ENCODE measurements around the gene HMGN1. TPM values are rescaled to one million over a fixed set of nuclear protein-coding genes. Genes with fewer than 3 reads are reported as not detected.
A peak's percentile ranks its signal among the peaks of the same experiment; 100 is the strongest.

Gene HMGN1
- polyA plus RNA-seq, 1 donor (not counting 4 experiments of a cell fraction or from before 2014, with no cell fraction given): 245 TPM

DNA sequence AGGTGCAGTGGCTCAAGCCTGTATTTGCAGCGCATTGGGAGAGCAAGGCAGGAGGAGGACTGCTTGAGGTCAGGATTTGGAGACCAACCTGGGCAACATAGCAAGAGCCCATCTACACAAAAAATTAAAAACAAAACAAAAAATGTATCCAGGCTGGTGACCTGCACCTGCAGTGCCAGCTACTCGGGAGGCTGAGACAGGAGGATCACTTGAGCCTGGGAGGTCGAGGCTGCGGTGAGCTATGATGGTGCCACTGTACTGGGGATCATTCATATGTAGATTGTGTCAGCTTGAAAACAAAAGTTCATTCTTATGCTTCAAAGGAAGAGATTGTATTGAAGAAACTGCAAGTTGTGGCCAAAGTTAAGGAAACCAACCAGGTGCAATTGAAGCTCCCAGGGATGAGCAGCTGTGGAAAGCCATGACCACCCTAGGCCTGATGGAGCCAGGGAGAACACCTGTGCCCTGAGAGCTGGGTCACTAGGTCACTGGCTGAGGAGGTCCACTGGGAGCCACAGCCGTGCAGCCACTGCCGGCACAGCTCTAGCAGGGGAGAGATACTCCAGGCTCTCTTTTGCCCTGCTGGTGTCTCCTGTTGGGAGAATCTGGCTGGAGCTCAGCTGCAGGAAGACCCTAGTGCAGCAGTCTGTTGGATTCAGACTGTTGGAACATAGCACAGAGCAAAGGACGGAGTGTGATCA, 22.1 kb downstream of the HMGN1 start:
- Histone ChIP-seq H3K4me2 (ENCODE audit: control insufficient read depth, extremely low read depth, insufficient read depth, low read depth, low read length) (no peak overlapping the region), H3K9me1 (ENCODE audit: control insufficient read depth, extremely low read depth, insufficient read depth, low read length) (no peaks in the 10 kb centered on the region), H3K4me1 (ENCODE audit: control insufficient read depth, extremely low read depth, insufficient read depth, low read length) (peaks cover under 1% of the 10 kb centered on the region), H3K9me3 (ENCODE audit: control insufficient read depth, low read depth, low read length) (no peaks in the 10 kb centered on the region), H3K9ac (ENCODE audit: control insufficient read depth, extremely low read depth, insufficient read depth, low read length) (no peak overlapping the region), H3K27me3 (ENCODE audit: control insufficient read depth, extremely low read depth, insufficient read depth, low read length) (no peaks in the 10 kb centered on the region), H3K79me2 (ENCODE audit: control insufficient read depth, insufficient read depth, low read length) (no peaks in the 10 kb centered on the region), H4K20me1 (ENCODE audit: control insufficient read depth, extremely low read depth, insufficient read depth, low read length) (no peaks in the 10 kb centered on the region), H3K4me3 (ENCODE audit: control insufficient read depth in 2 of 3, extremely low read depth in 1 of 3, insufficient read depth in 2 of 3, low read depth in 1 of 3, low read length in 3 of 3) (no peak overlapping the region), H3K27ac (ENCODE audit: control insufficient read depth, insufficient read depth, low read length) (no peak overlapping the region), H2AFZ (ENCODE audit: control insufficient read depth, low read length) (no peak overlapping the region), H3K36me3 (ENCODE audit: control insufficient read depth in 2 of 2, extremely low read depth in 1 of 2, insufficient read depth in 2 of 2, low read length in 2 of 2) (no peaks in the 10 kb centered on the region)
- TF ChIP-seq EZH2 (IDR thresholded peaks at IDR 0.05; ENCODE audit: low read length): no peak
- FAIRE-seq (no peak), DNase-seq (ENCODE audit: low read depth, low spot score) (no peak)
- dilution Hi-C loops (cut with MboI; ENCODE audit: extremely low pct_ligation_motif_present, low sequenced_read_pairs): no loop called here

DNA sequence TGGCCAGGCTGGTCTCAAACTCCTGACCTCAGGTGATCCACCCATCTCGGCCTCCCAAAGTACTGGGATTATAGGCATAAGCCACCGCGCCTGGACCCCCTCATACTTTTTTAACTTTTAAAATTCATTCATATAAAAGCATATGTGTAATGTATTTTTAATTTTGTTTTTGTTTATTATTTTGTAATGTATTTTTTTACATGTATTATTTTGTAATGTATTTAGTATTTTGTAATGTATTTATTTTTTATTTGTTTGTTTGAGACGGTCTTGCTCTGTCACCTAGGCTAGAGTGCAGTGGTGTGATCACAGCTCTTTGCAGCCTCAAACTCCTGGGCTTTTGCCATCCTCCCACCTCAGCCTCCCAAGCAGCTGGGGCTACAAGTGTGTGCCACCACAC, 23.4 kb downstream of the HMGN1 start:
- no peak overlapping the region for H3K9ac ChIP-seq (ENCODE audit: control insufficient read depth, extremely low read depth, insufficient read depth, low read length)
- no peaks in the 10 kb centered on the region for H3K79me2 ChIP-seq (ENCODE audit: control insufficient read depth, insufficient read depth, low read length)
- dilution Hi-C loops (cut with MboI; ENCODE audit: extremely low pct_ligation_motif_present, low sequenced_read_pairs): no loop called here
- H3K9me3 ChIP-seq (ENCODE audit: control insufficient read depth, low read depth, low read length): no peaks in the 10 kb centered on the region
- TF ChIP-seq, protein P1, sequence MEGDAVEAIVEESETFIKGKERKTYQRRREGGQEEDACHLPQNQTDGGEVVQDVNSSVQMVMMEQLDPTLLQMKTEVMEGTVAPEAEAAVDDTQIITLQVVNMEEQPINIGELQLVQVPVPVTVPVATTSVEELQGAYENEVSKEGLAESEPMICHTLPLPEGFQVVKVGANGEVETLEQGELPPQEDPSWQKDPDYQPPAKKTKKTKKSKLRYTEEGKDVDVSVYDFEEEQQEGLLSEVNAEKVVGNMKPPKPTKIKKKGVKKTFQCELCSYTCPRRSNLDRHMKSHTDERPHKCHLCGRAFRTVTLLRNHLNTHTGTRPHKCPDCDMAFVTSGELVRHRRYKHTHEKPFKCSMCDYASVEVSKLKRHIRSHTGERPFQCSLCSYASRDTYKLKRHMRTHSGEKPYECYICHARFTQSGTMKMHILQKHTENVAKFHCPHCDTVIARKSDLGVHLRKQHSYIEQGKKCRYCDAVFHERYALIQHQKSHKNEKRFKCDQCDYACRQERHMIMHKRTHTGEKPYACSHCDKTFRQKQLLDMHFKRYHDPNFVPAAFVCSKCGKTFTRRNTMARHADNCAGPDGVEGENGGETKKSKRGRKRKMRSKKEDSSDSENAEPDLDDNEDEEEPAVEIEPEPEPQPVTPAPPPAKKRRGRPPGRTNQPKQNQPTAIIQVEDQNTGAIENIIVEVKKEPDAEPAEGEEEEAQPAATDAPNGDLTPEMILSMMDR (optimal IDR thresholded peaks at IDR 0.05 in 1 of 3, IDR thresholded peaks at IDR 0.05 in 1 of 3, conservative IDR thresholded peaks at IDR 0.05 in 1 of 3; ENCODE audit: extremely low read depth in 1 of 3, insufficient read depth in 2 of 3, low read length in 3 of 3): no peak
- TF ChIP-seq EZH2 (IDR thresholded peaks at IDR 0.05; ENCODE audit: low read length): no peak
- no peak for DNase-seq (ENCODE audit: low read depth, low spot score)
- H2AFZ ChIP-seq (ENCODE audit: control insufficient read depth, low read length): no peak overlapping the region
- H3K4me1 ChIP-seq (ENCODE audit: control insufficient read depth, extremely low read depth, insufficient read depth, low read length): peaks cover 6% of the 10 kb centered on the region
- H3K27ac ChIP-seq (ENCODE audit: control insufficient read depth, insufficient read depth, low read length): no peak overlapping the region
- no peaks in the 10 kb centered on the region for H3K9me1 ChIP-seq (ENCODE audit: control insufficient read depth, extremely low read depth, insufficient read depth, low read length)
- no peaks in the 10 kb centered on the region for H3K27me3 ChIP-seq (ENCODE audit: control insufficient read depth, extremely low read depth, insufficient read depth, low read length)
- FAIRE-seq: no peak
- H3K36me3 ChIP-seq (ENCODE audit: control insufficient read depth in 2 of 2, extremely low read depth in 1 of 2, insufficient read depth in 2 of 2, low read length in 2 of 2): no peaks in the 10 kb centered on the region
- no peak overlapping the region for H3K4me3 ChIP-seq (ENCODE audit: control insufficient read depth in 2 of 3, extremely low read depth in 1 of 3, insufficient read depth in 2 of 3, low read depth in 1 of 3, low read length in 3 of 3)
- no peaks in the 10 kb centered on the region for H4K20me1 ChIP-seq (ENCODE audit: control insufficient read depth, extremely low read depth, insufficient read depth, low read length)
- no peak overlapping the region for H3K4me2 ChIP-seq (ENCODE audit: control insufficient read depth, extremely low read depth, insufficient read depth, low read depth, low read length)

DNA sequence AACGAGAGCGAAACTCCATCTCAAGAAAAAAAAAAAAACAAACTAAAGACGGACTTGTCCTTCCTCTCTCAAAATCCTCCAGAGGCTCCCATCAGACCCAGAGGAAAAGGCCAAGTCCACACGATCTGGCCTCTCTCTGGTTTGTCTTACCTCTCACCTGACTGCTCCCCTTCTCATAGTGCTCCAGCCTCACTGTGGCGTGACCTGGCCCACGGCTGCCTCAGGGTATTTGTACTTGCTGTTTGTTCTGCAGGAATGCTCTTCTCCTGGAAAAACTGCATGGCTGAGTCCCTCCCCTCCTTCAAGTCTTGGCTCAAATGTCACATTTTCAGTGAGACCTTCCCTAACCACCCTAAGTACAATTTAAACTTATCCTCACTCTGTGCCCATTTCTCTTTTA, 27.5 kb downstream of the HMGN1 start:
- peaks cover 24% of the 10 kb centered on the region for H3K4me1 ChIP-seq (ENCODE audit: control insufficient read depth, extremely low read depth, insufficient read depth, low read length)
- peak overlapping the region; percentile 68 for H3K4me2 ChIP-seq (ENCODE audit: control insufficient read depth, extremely low read depth, insufficient read depth, low read depth, low read length)
- no peaks in the 10 kb centered on the region for H4K20me1 ChIP-seq (ENCODE audit: control insufficient read depth, extremely low read depth, insufficient read depth, low read length)
- DNase-seq (ENCODE audit: low read depth, low spot score) (no peak), FAIRE-seq (peak; percentile 60)
- H3K27me3 ChIP-seq (ENCODE audit: control insufficient read depth, extremely low read depth, insufficient read depth, low read length): no peaks in the 10 kb centered on the region
- H3K79me2 ChIP-seq (ENCODE audit: control insufficient read depth, insufficient read depth, low read length): no peaks in the 10 kb centered on the region
- H2AFZ ChIP-seq (ENCODE audit: control insufficient read depth, low read length): peak overlapping the region; percentile 17
- H3K9me1 ChIP-seq (ENCODE audit: control insufficient read depth, extremely low read depth, insufficient read depth, low read length): no peaks in the 10 kb centered on the region
- TF ChIP-seq EZH2 (IDR thresholded peaks at IDR 0.05; ENCODE audit: low read length): no peak
- TF ChIP-seq, protein P1 (optimal IDR thresholded peaks at IDR 0.05 in 1 of 3, IDR thresholded peaks at IDR 0.05 in 1 of 3, conservative IDR thresholded peaks at IDR 0.05 in 1 of 3; ENCODE audit: extremely low read depth in 1 of 3, insufficient read depth in 2 of 3, low read length in 3 of 3): no peak
- dilution Hi-C loops (cut with MboI; ENCODE audit: extremely low pct_ligation_motif_present, low sequenced_read_pairs): no loop called here
- H3K9me3 ChIP-seq (ENCODE audit: control insufficient read depth, low read depth, low read length): no peaks in the 10 kb centered on the region
- H3K4me3 ChIP-seq (ENCODE audit: control insufficient read depth in 2 of 3, extremely low read depth in 1 of 3, insufficient read depth in 2 of 3, low read depth in 1 of 3, low read length in 3 of 3): no peak overlapping the region
- no peak overlapping the region for H3K9ac ChIP-seq (ENCODE audit: control insufficient read depth, extremely low read depth, insufficient read depth, low read length)
- H3K36me3 ChIP-seq (ENCODE audit: control insufficient read depth in 2 of 2, extremely low read depth in 1 of 2, insufficient read depth in 2 of 2, low read length in 2 of 2): no peaks in the 10 kb centered on the region
- H3K27ac ChIP-seq (ENCODE audit: control insufficient read depth, insufficient read depth, low read length): peak overlapping the region; percentile 56
